ENCODE data around the gene ZNF783.
"Not testable (repeated sequence)": the region's sequence is repeated elsewhere in the genome, so short reads cannot be mapped to it uniquely, and the experiment has no call there.

The ZNF783 gene

GRCh38 chr7:149254181-149254858 is 7.7 kb upstream of the ZNF783 start:
- TF ChIP-seq, protein P1, sequence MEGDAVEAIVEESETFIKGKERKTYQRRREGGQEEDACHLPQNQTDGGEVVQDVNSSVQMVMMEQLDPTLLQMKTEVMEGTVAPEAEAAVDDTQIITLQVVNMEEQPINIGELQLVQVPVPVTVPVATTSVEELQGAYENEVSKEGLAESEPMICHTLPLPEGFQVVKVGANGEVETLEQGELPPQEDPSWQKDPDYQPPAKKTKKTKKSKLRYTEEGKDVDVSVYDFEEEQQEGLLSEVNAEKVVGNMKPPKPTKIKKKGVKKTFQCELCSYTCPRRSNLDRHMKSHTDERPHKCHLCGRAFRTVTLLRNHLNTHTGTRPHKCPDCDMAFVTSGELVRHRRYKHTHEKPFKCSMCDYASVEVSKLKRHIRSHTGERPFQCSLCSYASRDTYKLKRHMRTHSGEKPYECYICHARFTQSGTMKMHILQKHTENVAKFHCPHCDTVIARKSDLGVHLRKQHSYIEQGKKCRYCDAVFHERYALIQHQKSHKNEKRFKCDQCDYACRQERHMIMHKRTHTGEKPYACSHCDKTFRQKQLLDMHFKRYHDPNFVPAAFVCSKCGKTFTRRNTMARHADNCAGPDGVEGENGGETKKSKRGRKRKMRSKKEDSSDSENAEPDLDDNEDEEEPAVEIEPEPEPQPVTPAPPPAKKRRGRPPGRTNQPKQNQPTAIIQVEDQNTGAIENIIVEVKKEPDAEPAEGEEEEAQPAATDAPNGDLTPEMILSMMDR (IDR thresholded peaks at IDR 0.05; ENCODE audit: extremely low read depth, missing control alignments), result no peak
- no peak for DNase-seq (ENCODE audit: low spot score)

- no peak for DNase-seq (ENCODE audit: low spot score)
- TF ChIP-seq, protein P1 (IDR thresholded peaks at IDR 0.05; ENCODE audit: extremely low read depth, missing control alignments), result no peak
These were observed 6.8 kb upstream of the ZNF783 start for GRCh38 chr7:149255174-149255573.

- TF ChIP-seq, protein P1 (IDR thresholded peaks at IDR 0.05; ENCODE audit: extremely low read depth, missing control alignments), result no peak
These were observed 5.4 kb upstream of the ZNF783 start for GRCh38 chr7:149256568-149256967.

GRCh38 chr7:149257146-149257545 is 4.8 kb upstream of the ZNF783 start:
- TF ChIP-seq, protein P1 (IDR thresholded peaks at IDR 0.05; ENCODE audit: extremely low read depth, missing control alignments), result no peak

More at GRCh38 chr7:149256568-149256967, 5.4 kb upstream of the ZNF783 start:
- no peak for DNase-seq (ENCODE audit: low spot score)

DNA sequence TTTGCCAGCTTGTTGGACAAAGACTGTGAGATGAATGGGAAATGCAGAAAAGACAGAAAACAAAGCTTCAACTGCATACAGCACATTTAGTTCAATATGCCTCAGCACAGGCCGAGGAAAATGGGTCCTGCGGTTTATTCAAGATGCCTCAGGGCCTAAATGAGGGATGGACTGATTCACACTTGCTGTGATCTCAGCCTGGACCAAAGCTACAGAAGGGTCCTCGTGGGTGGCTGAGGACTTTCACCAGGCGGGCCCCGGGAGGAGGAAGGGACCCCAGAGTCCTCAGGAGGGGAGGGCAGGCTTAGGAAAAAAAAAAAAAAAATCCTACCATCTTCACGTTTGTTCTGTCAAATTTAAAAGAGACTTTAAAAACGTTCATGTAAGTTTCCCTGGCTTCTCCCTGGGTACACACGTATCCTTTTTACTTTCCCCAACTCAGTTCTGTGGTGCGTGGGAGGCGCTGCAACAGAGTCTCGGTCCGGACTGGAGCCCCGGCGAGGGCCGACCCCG is 624 bp upstream of the ZNF783 start:
- TF ChIP-seq, protein P1 (IDR thresholded peaks at IDR 0.05; ENCODE audit: extremely low read depth, missing control alignments), result no peak
- no peak for DNase-seq (ENCODE audit: low spot score)

More at GRCh38 chr7:149257146-149257545, 4.8 kb upstream of the ZNF783 start:
- DNase-seq (ENCODE audit: low spot score), result no peak

DNA sequence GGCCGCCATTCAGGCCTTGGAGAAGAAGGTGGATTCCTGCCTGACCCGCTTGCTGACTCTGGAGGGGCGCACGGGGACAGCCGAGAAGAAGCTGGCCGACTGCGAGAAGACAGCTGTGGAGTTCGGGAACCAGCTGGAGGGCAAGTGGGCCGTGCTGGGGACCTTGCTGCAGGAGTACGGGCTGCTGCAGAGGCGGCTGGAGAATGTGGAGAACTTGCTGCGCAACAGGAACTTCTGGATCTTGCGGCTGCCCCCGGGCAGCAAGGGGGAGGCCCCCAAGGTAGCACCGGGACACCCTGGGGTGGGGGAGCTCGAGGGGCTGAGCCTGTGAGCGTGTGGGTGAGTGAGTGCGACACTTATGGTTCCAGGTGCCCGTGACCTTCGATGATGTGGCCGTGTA is 4.5 kb downstream of the ZNF783 start:
- TF ChIP-seq, protein P1 (IDR thresholded peaks at IDR 0.05; ENCODE audit: extremely low read depth, missing control alignments), result no peak
- no peak for DNase-seq (ENCODE audit: low spot score)

- no peak for DNase-seq (ENCODE audit: low spot score)
- TF ChIP-seq, protein P1 (IDR thresholded peaks at IDR 0.05; ENCODE audit: extremely low read depth, missing control alignments), result no peak
These were observed 5.7 kb downstream of the ZNF783 start for GRCh38 chr7:149267733-149268132.

GRCh38 chr7:149274424-149274823 is 12.4 kb downstream of the ZNF783 start:
- not testable (repeated sequence) for DNase-seq (ENCODE audit: low spot score)
